Measurements from ENCODE around the gene MYO3A. TPM values are rescaled to one million over a fixed set of nuclear protein-coding genes. Genes with fewer than 3 reads are reported as not detected.

The MYO3A gene
- total and polyA plus RNA-seq, 4 donors = 0.33 TPM; not detected in 2

GRCh38 chr10:26048756-26049155 is 114.7 kb downstream of the MYO3A start:
- H3K9me3 ChIP-seq (ENCODE audit: control insufficient read depth in 4 of 4, low read length in 3 of 4) = peaks cover 0 to 5% (median 0%) of the 10 kb centered on the region in 4 donors
- TF ChIP-seq FOXA1 (IDR thresholded peaks at IDR 0.05) = no peak
- no peak for TF ChIP-seq YY1 (IDR thresholded peaks at IDR 0.05)
- TF ChIP-seq NR2F2 (IDR thresholded peaks at IDR 0.05) = no peak
- TF ChIP-seq MAX (IDR thresholded peaks at IDR 0.05) = no peak
- TF ChIP-seq RAD21 (IDR thresholded peaks at IDR 0.05) = no peak
- no peak for TF ChIP-seq ZBTB33 (IDR thresholded peaks at IDR 0.05)
- TF ChIP-seq JUND (IDR thresholded peaks at IDR 0.05) = no peak
- TF ChIP-seq ATF3 (IDR thresholded peaks at IDR 0.05) = no peak
- no peaks in the 10 kb centered on the region for H3K36me3 ChIP-seq (ENCODE audit: control insufficient read depth in 4 of 4, insufficient read depth in 3 of 4, low read depth in 1 of 4, low read length in 3 of 4)
- no peak overlapping the region for H3K9ac ChIP-seq (ENCODE audit: low read depth in 1 of 2, low read length in 2 of 2)
- H3K4me3 ChIP-seq (ENCODE audit: low read depth in 1 of 3, low read length in 3 of 3) = no peak overlapping the region
- WGBS = 55% methylated on average over 2 of the region's 2 CpGs
- no peaks in the 10 kb centered on the region for H3K4me1 ChIP-seq (ENCODE audit: control insufficient read depth in 4 of 4, insufficient read depth in 4 of 4, low read length in 3 of 4)
- no peak overlapping the region for H3K27ac ChIP-seq (ENCODE audit: low read depth in 1 of 2, low read length in 2 of 2)
- DNase-seq (ENCODE audit: low spot score) = no peak
- peaks cover 0 to 1% (median 0%) of the 10 kb centered on the region in 4 donors for H3K27me3 ChIP-seq (ENCODE audit: control insufficient read depth in 4 of 4, insufficient read depth in 4 of 4, low read length in 3 of 4)

DNA sequence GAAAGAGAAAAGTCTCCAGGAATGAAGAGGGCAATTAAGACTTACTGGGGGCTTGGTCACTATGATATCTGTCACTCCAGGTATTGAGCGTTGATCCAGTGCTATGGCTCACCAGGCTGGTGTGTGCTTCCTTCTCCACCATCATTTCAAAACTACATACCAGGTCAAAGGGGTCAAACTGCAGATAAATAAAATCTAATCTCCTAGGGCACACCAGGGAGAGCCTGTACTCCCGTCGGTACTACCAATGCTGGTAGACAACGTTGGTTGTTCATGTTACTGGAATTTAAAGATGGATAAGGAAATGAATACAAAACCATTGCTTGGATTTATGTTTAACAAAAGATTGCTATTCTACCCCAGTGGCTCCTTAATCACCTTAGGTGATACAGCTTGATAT is 118.3 kb downstream of the MYO3A start:
- Histone ChIP-seq H3K4me3 (ENCODE audit: low read depth in 1 of 3, low read length in 3 of 3) (no peak overlapping the region), H3K36me3 (ENCODE audit: control insufficient read depth in 4 of 4, insufficient read depth in 3 of 4, low read depth in 1 of 4, low read length in 3 of 4) (no peaks in the 10 kb centered on the region), H3K27me3 (ENCODE audit: control insufficient read depth in 4 of 4, insufficient read depth in 4 of 4, low read length in 3 of 4) (peaks cover 0 to 2% (median 0%) of the 10 kb centered on the region in 4 donors), H3K9me3 (ENCODE audit: control insufficient read depth in 4 of 4, low read length in 3 of 4) (peaks cover 0 to 7% (median 3%) of the 10 kb centered on the region in 4 donors), H3K4me1 (ENCODE audit: control insufficient read depth in 4 of 4, insufficient read depth in 4 of 4, low read length in 3 of 4) (no peaks in the 10 kb centered on the region), H3K27ac (ENCODE audit: low read depth in 1 of 2, low read length in 2 of 2) (no peak overlapping the region), H3K9ac (ENCODE audit: low read depth in 1 of 2, low read length in 2 of 2) (no peak overlapping the region)
- DNase-seq (ENCODE audit: low spot score) = no peak
- TF ChIP-seq TAF1 (conservative IDR thresholded peaks at IDR 0.05) = no peak
- no peak for TF ChIP-seq REST (IDR thresholded peaks at IDR 0.05)
- TF ChIP-seq RXRA (IDR thresholded peaks at IDR 0.05) = no peak
- WGBS = 39% methylated on average over 4 of the region's 4 CpGs

- H3K36me3 ChIP-seq (ENCODE audit: control insufficient read depth in 4 of 4, insufficient read depth in 3 of 4, low read depth in 1 of 4, low read length in 3 of 4) = no peaks in the 10 kb centered on the region
- no peak overlapping the region for H3K4me3 ChIP-seq (ENCODE audit: low read depth in 1 of 3, low read length in 3 of 3)
- no peak for DNase-seq (ENCODE audit: low spot score)
- H3K9me3 ChIP-seq (ENCODE audit: control insufficient read depth in 4 of 4, low read length in 3 of 4) = peaks cover 0 to 7% (median 3%) of the 10 kb centered on the region in 4 donors
- H3K4me1 ChIP-seq (ENCODE audit: control insufficient read depth in 4 of 4, insufficient read depth in 4 of 4, low read length in 3 of 4) = no peaks in the 10 kb centered on the region
- WGBS = 84% methylated on average over 1 of the region's 1 CpG
- H3K27me3 ChIP-seq (ENCODE audit: control insufficient read depth in 4 of 4, insufficient read depth in 4 of 4, low read length in 3 of 4) = peaks cover 0 to 2% (median 0%) of the 10 kb centered on the region in 4 donors
- no peak overlapping the region for H3K9ac ChIP-seq (ENCODE audit: low read depth in 1 of 2, low read length in 2 of 2)
- H3K27ac ChIP-seq (ENCODE audit: low read depth in 1 of 2, low read length in 2 of 2) = no peak overlapping the region
- no peak for TF ChIP-seq HNF4G (IDR thresholded peaks at IDR 0.05)
These were observed 123.4 kb downstream of the MYO3A start for GRCh38 chr10:26057466-26057865.

Data from liver (tissue), 9 donors.